ENCODE data around the gene FNBP1L.

The FNBP1L gene

GRCh38 chr1:93597709-93598108, 149.8 kb downstream of the FNBP1L start:
- TF ChIP-seq POLR2AphosphoS5 (IDR thresholded peaks at IDR 0.05; ENCODE audit: low read depth, low read length) (no peak), TAF1 (IDR thresholded peaks at IDR 0.05; ENCODE audit: borderline replicate concordance, insufficient read depth, low read length) (no peak), REST (IDR thresholded peaks at IDR 0.05; ENCODE audit: insufficient read depth in 1 of 2, low read depth in 2 of 2, low read length in 2 of 2) (no peak), SIN3A (IDR thresholded peaks at IDR 0.05; ENCODE audit: borderline replicate concordance, insufficient read depth, low read length) (no peak), FOXP2 (optimal IDR thresholded peaks at IDR 0.05; ENCODE audit: borderline replicate concordance, extremely low read depth, extremely low read length, insufficient read depth) (no peak)

- TF ChIP-seq POLR2AphosphoS5 (IDR thresholded peaks at IDR 0.05; ENCODE audit: low read depth, low read length) (no peak), SIN3A (IDR thresholded peaks at IDR 0.05; ENCODE audit: borderline replicate concordance, insufficient read depth, low read length) (no peak), TAF1 (IDR thresholded peaks at IDR 0.05; ENCODE audit: borderline replicate concordance, insufficient read depth, low read length) (no peak), REST (IDR thresholded peaks at IDR 0.05; ENCODE audit: insufficient read depth in 1 of 2, low read depth in 2 of 2, low read length in 2 of 2) (no peak), FOXP2 (optimal IDR thresholded peaks at IDR 0.05; ENCODE audit: borderline replicate concordance, extremely low read depth, extremely low read length, insufficient read depth) (no peak)
These were observed 150.5 kb downstream of the FNBP1L start for GRCh38 chr1:93598396-93598795.

GRCh38 chr1:93598861-93599439, 151.0 kb downstream of the FNBP1L start:
- TF ChIP-seq POLR2AphosphoS5 (IDR thresholded peaks at IDR 0.05; ENCODE audit: low read depth, low read length), result no peak
- no peak for TF ChIP-seq TAF1 (IDR thresholded peaks at IDR 0.05; ENCODE audit: borderline replicate concordance, insufficient read depth, low read length)
- TF ChIP-seq FOXP2 (optimal IDR thresholded peaks at IDR 0.05; ENCODE audit: borderline replicate concordance, extremely low read depth, extremely low read length, insufficient read depth), result no peak
- TF ChIP-seq SIN3A (IDR thresholded peaks at IDR 0.05; ENCODE audit: borderline replicate concordance, insufficient read depth, low read length), result no peak
- TF ChIP-seq REST (IDR thresholded peaks at IDR 0.05; ENCODE audit: insufficient read depth in 1 of 2, low read depth in 2 of 2, low read length in 2 of 2), result no peak

- TF ChIP-seq POLR2AphosphoS5 (IDR thresholded peaks at IDR 0.05; ENCODE audit: low read depth, low read length) (no peak), FOXP2 (optimal IDR thresholded peaks at IDR 0.05; ENCODE audit: borderline replicate concordance, extremely low read depth, extremely low read length, insufficient read depth) (no peak), REST (IDR thresholded peaks at IDR 0.05; ENCODE audit: insufficient read depth in 1 of 2, low read depth in 2 of 2, low read length in 2 of 2) (no peak), TAF1 (IDR thresholded peaks at IDR 0.05; ENCODE audit: borderline replicate concordance, insufficient read depth, low read length) (no peak), SIN3A (IDR thresholded peaks at IDR 0.05; ENCODE audit: borderline replicate concordance, insufficient read depth, low read length) (no peak)
These were observed 151.6 kb downstream of the FNBP1L start for GRCh38 chr1:93599479-93599878.
